HTERT RPE-1 (cell line): ENCODE results near the gene NCBP2L.

Experiments used
- in situ Hi-C: fragments of 300-500 bp; cut with MboI; formaldehyde crosslinking; loops from 4 replicates; pipeline ENCODE4 v1.14.3; 2020; ENCODE audit warnings: low sequenced_read_pairs

Gene NCBP2L

GRCh38 chrX:107752043-107752442 lies 25.5 kb upstream of the NCBP2L start:
- in situ Hi-C loops, result no loop called here

- in situ Hi-C loops, result no loop called here
Measured at GRCh38 chrX:107752714-107753113, 24.8 kb upstream of the NCBP2L start.

DNA sequence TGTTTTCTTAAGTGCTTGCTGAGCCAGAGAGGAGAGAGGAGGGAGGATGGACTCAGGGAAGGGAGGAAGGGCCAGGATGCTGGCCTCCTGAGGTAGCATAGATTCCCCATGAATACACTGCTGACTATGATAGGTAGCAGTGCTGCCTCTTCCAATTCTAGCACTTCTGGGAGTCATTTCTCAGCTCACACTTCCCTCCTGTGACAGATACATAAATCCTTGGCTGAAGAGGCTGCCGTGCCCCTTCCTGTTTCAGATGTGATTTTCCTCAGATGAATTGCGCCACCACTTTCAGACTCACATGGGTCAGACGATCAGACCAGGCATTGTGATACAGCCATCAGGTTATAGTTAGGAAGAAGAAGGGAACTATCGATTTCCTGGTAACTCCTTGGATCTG lies 24.3 kb upstream of the NCBP2L start:
- in situ Hi-C loops, result no loop called here

GRCh38 chrX:107755721-107756120 lies 21.8 kb upstream of the NCBP2L start:
- in situ Hi-C loops, result no loop called here

GRCh38 chrX:107758231-107758766 lies 19.2 kb upstream of the NCBP2L start:
- in situ Hi-C loops, result no loop called here

- in situ Hi-C loops, result no loop called here
Measured at GRCh38 chrX:107760304-107761077, 17.0 kb upstream of the NCBP2L start.

GRCh38 chrX:107763647-107764046 lies 13.9 kb upstream of the NCBP2L start:
- in situ Hi-C loops, result no loop called here

DNA sequence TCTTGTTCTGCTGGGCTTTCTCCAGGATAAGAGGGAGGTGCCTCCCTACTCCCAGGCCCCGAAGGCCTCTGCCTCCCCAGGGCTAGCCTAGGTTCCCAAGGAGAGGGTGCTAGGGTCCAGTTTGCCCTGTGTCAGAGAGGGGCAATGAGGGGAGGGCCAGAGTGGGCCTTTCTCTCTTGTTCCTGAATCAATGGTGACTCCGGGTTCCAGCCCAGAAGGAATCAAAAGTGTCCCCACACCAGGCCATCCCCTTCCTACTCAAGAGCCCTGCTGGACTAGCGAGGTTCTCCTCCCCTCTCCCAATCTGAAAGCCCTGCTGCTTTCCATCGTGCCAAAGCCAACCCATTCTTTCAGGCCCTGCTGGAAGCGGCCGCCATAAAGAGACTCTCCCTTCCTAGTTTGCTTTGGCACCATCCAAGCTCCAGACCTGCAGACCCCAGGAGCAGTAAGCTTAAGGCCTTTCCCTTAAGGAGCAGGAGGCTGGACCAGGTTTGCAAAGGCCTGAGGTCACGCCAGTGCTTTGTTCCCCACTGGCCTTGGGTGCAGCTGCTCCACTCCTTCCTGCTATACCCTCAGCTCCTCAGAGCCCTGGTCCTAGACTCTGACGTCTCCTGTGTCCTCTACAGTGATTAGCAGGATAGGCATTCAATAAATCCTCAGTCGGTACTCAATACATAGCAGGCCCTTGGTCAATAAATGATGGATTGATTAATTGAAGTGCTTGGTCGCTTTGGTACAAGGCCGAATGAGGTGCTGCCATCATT lies 12.5 kb upstream of the NCBP2L start:
- in situ Hi-C loops, result no loop called here

DNA sequence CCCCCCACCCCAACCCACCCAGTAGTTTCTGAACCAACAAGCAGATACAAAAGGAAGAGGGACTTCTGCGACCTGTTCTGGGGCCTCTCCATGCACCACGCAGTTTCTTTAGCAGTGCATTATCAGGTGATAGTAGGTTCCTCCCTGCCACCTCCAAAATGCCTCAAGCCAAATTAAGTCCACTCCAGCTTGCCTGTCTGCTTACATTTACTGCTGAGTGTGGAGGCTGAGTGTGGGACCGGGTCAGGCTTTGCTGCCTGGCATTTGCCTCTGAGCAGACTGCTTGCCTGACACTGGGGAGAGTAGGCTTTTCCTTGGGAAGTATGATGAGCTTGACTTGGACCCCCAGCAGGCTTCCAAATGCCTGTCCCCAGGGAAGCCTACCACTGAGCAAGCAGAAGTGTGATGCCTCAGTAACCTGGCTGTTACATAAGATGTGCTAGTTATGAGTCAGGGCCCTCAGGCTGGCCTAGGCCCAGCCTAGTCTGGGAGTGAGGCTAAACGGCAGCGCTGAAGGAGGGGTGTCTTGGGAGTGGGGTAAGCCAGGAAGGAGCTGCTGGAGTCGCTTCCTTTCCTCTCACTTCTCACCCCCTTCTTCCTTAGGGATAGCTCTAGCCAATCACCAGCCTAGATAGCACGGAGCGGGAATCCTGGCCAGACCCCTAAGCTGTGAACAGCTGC lies 10.9 kb upstream of the NCBP2L start:
- in situ Hi-C loops, result no loop called here

GRCh38 chrX:107768051-107768450 lies 9.5 kb upstream of the NCBP2L start:
- in situ Hi-C loops, result no loop called here

DNA sequence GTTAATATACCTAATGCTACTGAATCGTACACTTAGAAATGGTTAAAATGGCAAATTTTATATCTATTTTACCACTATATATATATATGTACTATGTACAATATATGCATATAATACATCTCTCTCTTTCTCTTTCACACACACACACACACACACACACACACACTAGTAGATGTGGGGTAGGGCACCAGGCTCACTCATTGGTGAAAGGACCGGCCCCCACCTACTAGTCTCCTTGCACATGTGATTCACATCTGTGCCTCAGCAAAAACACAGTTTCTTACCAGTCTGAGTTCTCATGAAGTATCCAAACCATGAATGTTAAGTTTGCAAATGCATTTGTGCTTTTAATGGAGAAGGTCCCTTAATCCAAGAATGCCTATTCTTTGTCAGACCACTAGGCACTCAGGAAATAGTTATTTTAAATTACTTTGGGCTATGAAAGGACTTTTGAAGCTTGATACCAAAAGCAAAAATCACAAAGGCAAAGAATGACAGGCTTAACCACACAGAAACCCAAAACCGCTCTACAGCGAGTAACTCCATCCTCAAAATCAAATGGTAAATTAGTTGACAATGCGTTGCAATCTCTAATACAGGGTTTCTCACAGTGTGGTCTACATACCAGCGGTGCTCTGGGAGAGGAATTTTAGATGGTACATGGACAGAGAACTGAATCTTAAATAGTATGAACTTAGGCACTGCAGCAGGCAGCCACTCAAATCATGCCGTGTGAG lies 7.8 kb upstream of the NCBP2L start:
- in situ Hi-C loops, result no loop called here

GRCh38 chrX:107773206-107773605 lies 4.3 kb upstream of the NCBP2L start:
- in situ Hi-C loops, result no loop called here

- in situ Hi-C loops, result no loop called here
Measured at GRCh38 chrX:107773906-107774435, 3.6 kb upstream of the NCBP2L start.

GRCh38 chrX:107775000-107775733 lies 2.4 kb upstream of the NCBP2L start:
- in situ Hi-C loops, result no loop called here

GRCh38 chrX:107775734-107776511 lies 1.6 kb upstream of the NCBP2L start, which contains the start of gene TSC22D3:
Gene TSC22D3, minus strand, starts transcription at chrX:107775787. Its CDS starts 368 bp downstream, at chrX:107775419.
- in situ Hi-C loops, result no loop called here

GRCh38 chrX:107776649-107777535 lies 641 bp upstream of the NCBP2L start:
- in situ Hi-C loops, result no loop called here

DNA sequence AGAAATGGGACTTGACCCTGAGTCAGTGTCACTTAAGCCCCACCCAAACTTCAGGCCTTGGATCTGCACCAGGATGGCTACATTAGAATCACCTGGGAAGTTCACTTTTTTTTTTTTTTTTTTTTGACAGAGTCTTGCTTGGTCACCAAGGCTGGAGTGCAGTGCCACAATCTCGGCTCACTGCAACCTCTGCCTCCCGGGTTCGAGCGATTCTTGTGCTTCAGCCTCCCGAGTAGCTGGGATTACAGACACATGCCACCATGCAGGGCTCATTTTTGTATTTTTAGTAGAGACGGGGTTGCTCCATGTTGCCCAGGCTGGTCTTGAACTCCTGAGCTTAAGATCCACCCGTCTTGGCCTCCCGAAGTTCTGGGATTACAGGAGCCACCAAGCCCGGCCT lies 3.0 kb downstream of the NCBP2L start:
- in situ Hi-C loops, result no loop called here

DNA sequence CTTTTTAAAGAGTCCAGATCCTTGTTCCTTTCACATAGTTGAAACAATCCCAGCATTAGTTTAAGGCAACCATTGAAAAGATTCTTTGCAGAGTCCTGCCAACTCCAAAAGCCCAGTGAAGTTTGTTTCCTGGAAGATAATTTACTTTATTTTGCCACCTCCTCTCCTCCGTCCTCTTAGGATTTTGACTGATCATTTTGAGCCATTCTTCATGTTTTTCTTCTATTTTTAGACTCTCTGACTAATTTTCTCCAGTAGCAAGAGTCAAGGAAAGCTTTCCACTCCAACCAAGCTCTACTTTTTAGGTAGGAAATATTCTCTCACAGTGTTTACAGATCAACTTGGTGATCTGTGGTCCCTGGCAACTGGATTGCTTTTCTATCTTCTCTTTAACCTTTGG lies 10.3 kb downstream of the NCBP2L start:
- in situ Hi-C loops, result no loop called here
